ENCODE data around the gene SPDL1.
A peak's percentile ranks its signal among the peaks of the same experiment; 100 is the strongest.

DNA sequence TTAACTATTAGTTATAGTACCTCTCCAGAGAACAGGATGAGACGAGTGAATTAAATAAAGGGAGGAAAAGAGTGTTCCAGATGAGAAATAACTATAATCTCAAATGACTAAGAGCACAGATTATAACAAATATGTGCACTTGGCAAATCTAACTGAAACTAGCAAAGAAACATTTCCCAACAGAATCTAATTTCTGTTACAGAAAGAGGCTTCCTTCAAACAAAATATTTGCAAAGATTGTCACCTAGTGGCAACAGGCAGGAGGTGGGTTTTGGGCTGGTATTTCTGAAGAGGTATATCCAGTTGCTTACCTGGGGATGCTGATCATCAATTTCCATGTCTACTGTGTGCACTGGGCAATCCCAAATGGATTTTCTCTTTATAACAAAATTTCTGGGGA lies 5.6 kb upstream of the SPDL1 start:
- TF ChIP-seq, protein P1, sequence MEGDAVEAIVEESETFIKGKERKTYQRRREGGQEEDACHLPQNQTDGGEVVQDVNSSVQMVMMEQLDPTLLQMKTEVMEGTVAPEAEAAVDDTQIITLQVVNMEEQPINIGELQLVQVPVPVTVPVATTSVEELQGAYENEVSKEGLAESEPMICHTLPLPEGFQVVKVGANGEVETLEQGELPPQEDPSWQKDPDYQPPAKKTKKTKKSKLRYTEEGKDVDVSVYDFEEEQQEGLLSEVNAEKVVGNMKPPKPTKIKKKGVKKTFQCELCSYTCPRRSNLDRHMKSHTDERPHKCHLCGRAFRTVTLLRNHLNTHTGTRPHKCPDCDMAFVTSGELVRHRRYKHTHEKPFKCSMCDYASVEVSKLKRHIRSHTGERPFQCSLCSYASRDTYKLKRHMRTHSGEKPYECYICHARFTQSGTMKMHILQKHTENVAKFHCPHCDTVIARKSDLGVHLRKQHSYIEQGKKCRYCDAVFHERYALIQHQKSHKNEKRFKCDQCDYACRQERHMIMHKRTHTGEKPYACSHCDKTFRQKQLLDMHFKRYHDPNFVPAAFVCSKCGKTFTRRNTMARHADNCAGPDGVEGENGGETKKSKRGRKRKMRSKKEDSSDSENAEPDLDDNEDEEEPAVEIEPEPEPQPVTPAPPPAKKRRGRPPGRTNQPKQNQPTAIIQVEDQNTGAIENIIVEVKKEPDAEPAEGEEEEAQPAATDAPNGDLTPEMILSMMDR (IDR thresholded peaks at IDR 0.05; ENCODE audit: poor library complexity): peak; percentile 54
- TF ChIP-seq EZH2phosphoT487 (IDR thresholded peaks at IDR 0.05; ENCODE audit: low read depth, severe bottlenecking, unreplicated experiment) (no peak), EZH2 (IDR thresholded peaks at IDR 0.05; ENCODE audit: borderline replicate concordance) (no peak)

Measured in hepatocyte (in vitro differentiated cells).